OCI-LY3 (cell line): ENCODE measurements around the gene GNAL.
A peak's percentile ranks its signal among the peaks of the same experiment; 100 is the strongest.

Source experiments
- H2AFZ ChIP-seq: fragments of 200-600, 300-600 bp; shearing (Covaris generic); 2 replicates; pipeline ENCODE4 v1.6.0; 2014; ENCODE audit warnings: antibody characterized with exemption, low read depth, low read length
- H3K27ac ChIP-seq: fragments of 200-600, 300-600 bp; sonication (generic); 2 replicates; pipeline ENCODE4 v1.5.1; 2014; ENCODE audit warnings: mild to moderate bottlenecking, low read length, moderate library complexity, mixed read lengths
- H3K27me3 ChIP-seq: fragments of 200-600, 300-600 bp; sonication (generic); 2 replicates; pipeline ENCODE4 v1.6.1; 2014; ENCODE audit warnings: low read depth, low read length, mixed read lengths
- H3K36me3 ChIP-seq: fragments of 200-600, 300-600 bp; sonication (generic); replicated peaks from 2 replicates; pipeline ENCODE3; 2014; ENCODE audit warnings: low read depth, low read length, mixed read lengths
- H3K4me1 ChIP-seq: fragments of 300-600, 200-600 bp; sonication (generic); 2 replicates; pipeline ENCODE4 v1.6.1; 2014; ENCODE audit warnings: low read length, mixed read lengths
- H3K4me2 ChIP-seq: fragments of 200-600, 300-600 bp; sonication (generic); 2 replicates; pipeline ENCODE4 v1.6.1; 2014; ENCODE audit warnings: low read length, mixed read lengths
- H3K4me3 ChIP-seq: fragments of 300-600, 200-600 bp; sonication (generic); 2 replicates; pipeline ENCODE4 v1.5.1; 2014; ENCODE audit warnings: antibody characterized with exemption, mild to moderate bottlenecking, low read length, moderate library complexity
- H3K79me2 ChIP-seq: fragments of 300-600, 200-600 bp; shearing (Covaris generic); 2 replicates; pipeline ENCODE4 v1.6.1; 2014; ENCODE audit warnings: mild to moderate bottlenecking, low read length, mixed read lengths
- H3K9ac ChIP-seq: fragments of 300-600, 200-600 bp; shearing (Covaris generic); 2 replicates; pipeline ENCODE4 v1.6.0; 2014; ENCODE audit warnings: mild to moderate bottlenecking, low read length, moderate library complexity
- H3K9me3 ChIP-seq: fragments of 200-600, 300-600 bp; shearing (Covaris generic); 2 replicates; pipeline ENCODE4 v1.6.1; 2014; ENCODE audit warnings: low read length, mixed read lengths; ENCODE audit not compliant: insufficient read depth
- H4K20me1 ChIP-seq: fragments of 200-600, 300-600 bp; sonication (generic); 2 replicates; pipeline ENCODE4 v1.6.1; 2016; ENCODE audit warnings: low read length, mixed read lengths; ENCODE audit not compliant: insufficient read depth
- EZH2phosphoT487 ChIP-seq: fragments of 200-600 bp; shearing (Covaris generic); IDR thresholded peaks from 2 replicates; pipeline ENCODE4 v1.6.1; 2018; ENCODE audit warnings: antibody characterized with exemption, mixed run types, low read depth
- TF ChIP-seq, protein P1 (sequence below): fragments of 200-600, 300-600 bp; sonication (generic); IDR thresholded peaks from 2 replicates; pipeline ENCODE4 v1.5.1; 2014; ENCODE audit warnings: antibody characterized with exemption, low read length, low read depth

GNAL gene

DNA sequence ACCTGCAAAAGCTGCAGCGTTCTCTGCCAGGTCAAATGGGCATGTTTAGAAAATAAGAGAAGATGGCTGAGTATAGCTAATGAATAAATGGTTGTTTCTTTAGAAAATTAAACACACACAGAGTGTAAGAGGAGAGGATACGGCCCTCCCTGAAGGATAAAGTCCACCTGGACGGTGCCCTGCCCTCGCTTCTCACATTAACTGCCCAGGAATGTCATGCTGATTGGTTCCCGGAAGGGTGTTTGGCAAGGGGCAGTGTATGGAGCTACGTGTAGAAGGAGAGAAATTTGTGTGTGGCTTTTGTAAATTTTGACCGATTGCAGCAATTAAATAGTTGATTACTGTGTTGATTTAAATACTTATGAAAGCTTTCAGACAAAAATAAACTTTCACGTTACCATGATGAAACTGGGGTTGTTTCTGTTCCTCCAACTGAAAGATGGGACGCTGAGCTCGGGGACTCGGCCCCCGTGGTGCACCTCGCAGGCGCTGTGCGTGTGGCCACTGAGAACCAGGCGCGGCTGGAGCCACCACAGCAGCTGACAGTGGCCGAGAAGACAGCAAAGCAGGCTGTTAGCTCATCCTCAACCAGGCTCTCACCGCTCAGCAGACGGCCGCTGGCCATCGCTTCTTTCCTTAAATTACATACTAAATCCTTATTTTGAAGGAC lies 196.3 kb downstream of the GNAL start:
- Histone ChIP-seq H3K9me3 (no peaks in the 10 kb centered on the region), H2AFZ (no peak overlapping the region), H3K4me2 (peak overlapping the region; percentile 49), H3K79me2 (no peaks in the 10 kb centered on the region), H3K27me3 (no peaks in the 10 kb centered on the region), H3K36me3 (peaks cover 63% of the 10 kb centered on the region), H3K27ac (peak overlapping the region; percentile 27; the same call in 1 of the 2 replicates), H3K9ac (no peak overlapping the region), H3K4me1 (peaks cover 56% of the 10 kb centered on the region), H3K4me3 (peak overlapping the region; percentile 31; the same call in 1 of the 2 replicates), H4K20me1 (0 out of 2 replicates have a peak, but pooled peaks cover 3% of the 10 kb centered on the region)
- TF ChIP-seq, protein P1, sequence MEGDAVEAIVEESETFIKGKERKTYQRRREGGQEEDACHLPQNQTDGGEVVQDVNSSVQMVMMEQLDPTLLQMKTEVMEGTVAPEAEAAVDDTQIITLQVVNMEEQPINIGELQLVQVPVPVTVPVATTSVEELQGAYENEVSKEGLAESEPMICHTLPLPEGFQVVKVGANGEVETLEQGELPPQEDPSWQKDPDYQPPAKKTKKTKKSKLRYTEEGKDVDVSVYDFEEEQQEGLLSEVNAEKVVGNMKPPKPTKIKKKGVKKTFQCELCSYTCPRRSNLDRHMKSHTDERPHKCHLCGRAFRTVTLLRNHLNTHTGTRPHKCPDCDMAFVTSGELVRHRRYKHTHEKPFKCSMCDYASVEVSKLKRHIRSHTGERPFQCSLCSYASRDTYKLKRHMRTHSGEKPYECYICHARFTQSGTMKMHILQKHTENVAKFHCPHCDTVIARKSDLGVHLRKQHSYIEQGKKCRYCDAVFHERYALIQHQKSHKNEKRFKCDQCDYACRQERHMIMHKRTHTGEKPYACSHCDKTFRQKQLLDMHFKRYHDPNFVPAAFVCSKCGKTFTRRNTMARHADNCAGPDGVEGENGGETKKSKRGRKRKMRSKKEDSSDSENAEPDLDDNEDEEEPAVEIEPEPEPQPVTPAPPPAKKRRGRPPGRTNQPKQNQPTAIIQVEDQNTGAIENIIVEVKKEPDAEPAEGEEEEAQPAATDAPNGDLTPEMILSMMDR: no peak
- TF ChIP-seq EZH2phosphoT487: no peak

DNA sequence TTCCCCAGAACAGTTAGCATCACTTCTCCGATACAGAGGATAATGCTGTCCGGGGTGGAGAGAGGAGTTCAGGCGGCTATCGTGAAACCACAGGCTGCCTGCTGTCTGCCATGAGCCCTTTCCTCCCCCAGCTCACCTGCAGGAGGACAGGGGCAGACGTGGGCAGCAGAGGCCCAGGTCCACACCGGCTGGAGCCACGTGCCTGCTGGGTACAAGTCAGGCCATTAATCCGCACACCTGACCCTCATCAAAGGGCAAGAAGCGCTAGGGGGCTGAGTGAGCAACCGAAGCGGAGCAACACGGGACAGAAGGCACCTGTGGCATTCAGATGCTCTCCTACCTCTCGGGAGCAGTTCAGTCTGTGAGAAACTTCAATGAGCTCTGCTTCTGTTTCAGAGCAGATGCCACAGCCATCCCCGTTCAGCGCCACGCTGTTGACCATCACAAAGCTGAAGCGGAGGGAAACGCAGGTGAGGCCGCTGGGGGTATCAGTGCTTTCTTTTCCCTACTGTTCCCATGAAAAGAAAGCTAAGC lies 197.6 kb downstream of the GNAL start:
- Histone ChIP-seq H3K36me3 (peaks cover 63% of the 10 kb centered on the region), H3K9me3 (no peaks in the 10 kb centered on the region), H3K27me3 (no peaks in the 10 kb centered on the region), H3K4me2 (0 out of 2 replicates have a peak overlapping the region, but pooled peaks have one; percentile 14), H3K4me1 (peaks cover 56% of the 10 kb centered on the region), H2AFZ (no peak overlapping the region), H3K9ac (no peak overlapping the region), H4K20me1 (0 out of 2 replicates have a peak, but pooled peaks cover 3% of the 10 kb centered on the region), H3K27ac (no peak overlapping the region), H3K79me2 (no peaks in the 10 kb centered on the region), H3K4me3 (no peak overlapping the region)
- TF ChIP-seq, protein P1: no peak
- no peak for TF ChIP-seq EZH2phosphoT487

DNA sequence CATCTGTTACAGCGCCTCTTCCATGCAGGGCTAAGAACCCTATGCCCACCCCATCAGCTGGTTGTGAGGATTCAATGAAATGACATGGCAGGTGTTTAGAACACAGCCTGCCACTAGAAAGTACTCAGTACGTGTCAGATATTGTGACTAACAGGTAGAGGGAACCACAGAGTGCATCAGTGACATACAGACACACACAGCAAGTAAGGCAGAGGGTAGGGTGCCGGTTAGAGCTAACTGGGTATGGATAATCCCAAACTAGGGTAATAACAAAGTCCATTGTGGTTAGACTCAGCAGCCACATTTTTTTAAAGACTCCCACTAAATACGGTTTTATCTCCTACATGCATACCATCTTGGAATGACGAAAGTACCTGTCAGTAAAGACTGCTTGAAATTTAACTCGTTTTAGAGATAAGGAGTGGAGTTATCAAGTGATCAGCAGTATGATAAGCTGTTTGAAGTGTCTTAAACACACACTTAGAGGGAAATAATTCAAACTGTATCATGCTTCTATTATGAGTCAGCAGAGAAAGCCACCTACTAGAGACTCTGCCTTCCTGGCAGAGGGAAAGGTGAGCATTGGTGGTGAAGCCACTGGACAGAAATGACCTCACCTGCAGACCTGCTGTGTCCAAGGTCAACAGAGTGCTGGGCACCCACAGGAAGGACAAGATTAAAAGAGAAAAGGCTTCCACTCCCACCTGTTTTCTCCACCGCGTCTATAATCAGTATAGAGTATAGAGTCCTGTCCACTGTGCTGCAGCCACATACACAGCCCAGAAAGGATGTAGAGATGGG lies 198.5 kb downstream of the GNAL start:
- Histone ChIP-seq H3K9me3 (no peaks in the 10 kb centered on the region), H3K4me2 (0 out of 2 replicates have a peak overlapping the region, but pooled peaks have one; percentile 4), H3K27ac (no peak overlapping the region), H3K27me3 (no peaks in the 10 kb centered on the region), H3K79me2 (no peaks in the 10 kb centered on the region), H3K4me3 (no peak overlapping the region), H3K4me1 (peaks cover 55% of the 10 kb centered on the region), H3K9ac (no peak overlapping the region), H2AFZ (no peak overlapping the region), H3K36me3 (peaks cover 56% of the 10 kb centered on the region), H4K20me1 (0 out of 2 replicates have a peak, but pooled peaks cover 3% of the 10 kb centered on the region)
- TF ChIP-seq EZH2phosphoT487: no peak
- TF ChIP-seq, protein P1: no peak

DNA sequence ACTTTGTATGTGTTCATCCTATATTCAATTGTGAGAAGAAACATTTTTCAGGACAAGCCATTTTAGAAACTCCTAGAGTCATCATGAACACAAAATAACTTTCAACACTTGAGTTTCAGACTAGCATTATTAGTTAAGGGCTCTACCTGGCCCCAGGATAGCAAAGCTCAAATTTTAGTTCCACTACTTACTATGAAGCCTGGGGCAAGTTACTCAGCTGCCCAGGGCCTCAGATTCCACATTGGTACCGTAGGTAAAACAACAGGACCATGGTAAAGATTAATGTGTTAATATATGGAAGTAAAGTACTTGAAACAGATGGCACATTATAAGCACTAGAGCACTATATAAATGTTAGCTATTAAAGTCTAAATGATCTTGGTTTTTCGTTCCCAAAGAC lies 199.7 kb downstream of the GNAL start:
- Histone ChIP-seq H3K4me1 (peaks cover 45% of the 10 kb centered on the region), H4K20me1 (0 out of 2 replicates have a peak, but pooled peaks cover 6% of the 10 kb centered on the region), H3K27me3 (no peaks in the 10 kb centered on the region), H3K4me2 (no peak overlapping the region), H3K9me3 (no peaks in the 10 kb centered on the region), H3K9ac (no peak overlapping the region), H2AFZ (no peak overlapping the region), H3K27ac (no peak overlapping the region), H3K36me3 (peaks cover 63% of the 10 kb centered on the region), H3K79me2 (no peaks in the 10 kb centered on the region), H3K4me3 (no peak overlapping the region)
- TF ChIP-seq, protein P1: no peak
- TF ChIP-seq EZH2phosphoT487: no peak
